PFSK-1 (cell line): ENCODE measurements around the gene RAET1L.

Experiments
- POLR2AphosphoS5 ChIP-seq: IDR thresholded peaks from 2 replicates; pipeline ENCODE4 v1.6.1; 2012; ENCODE audit warnings: low read depth, mild to moderate bottlenecking, control low read depth, low read length, moderate library complexity
- SIN3A ChIP-seq: IDR thresholded peaks from 2 replicates; pipeline ENCODE4 v1.6.1; 2012; ENCODE audit warnings: mild to moderate bottlenecking, low read length, moderate library complexity, borderline replicate concordance; ENCODE audit not compliant: insufficient read depth
- TAF1 ChIP-seq: IDR thresholded peaks from 2 replicates; pipeline ENCODE4 v1.6.1; 2012; ENCODE audit warnings: low read length, control low read depth, borderline replicate concordance; ENCODE audit not compliant: insufficient read depth
- TF ChIP-seq, protein P1 (sequence below), 2 experiments: IDR thresholded peaks; 2 replicates each; pipeline versions ENCODE4 v1.6.1 to v1.8.0; 2011 to 2012; ENCODE audit warnings: low read depth in 2 of 2, low read length in 2 of 2, control low read depth in 1 of 2, inconsistent platforms in 1 of 2, mild to moderate bottlenecking in 1 of 2, moderate library complexity in 1 of 2; ENCODE audit not compliant: insufficient read depth in 1 of 2

GRCh38 chr6:150029749-150030148 lies 4.4 kb upstream of the RAET1L start:
- TF ChIP-seq POLR2AphosphoS5 (no peak), TAF1 (no peak), SIN3A (no peak)
- TF ChIP-seq, protein P1, sequence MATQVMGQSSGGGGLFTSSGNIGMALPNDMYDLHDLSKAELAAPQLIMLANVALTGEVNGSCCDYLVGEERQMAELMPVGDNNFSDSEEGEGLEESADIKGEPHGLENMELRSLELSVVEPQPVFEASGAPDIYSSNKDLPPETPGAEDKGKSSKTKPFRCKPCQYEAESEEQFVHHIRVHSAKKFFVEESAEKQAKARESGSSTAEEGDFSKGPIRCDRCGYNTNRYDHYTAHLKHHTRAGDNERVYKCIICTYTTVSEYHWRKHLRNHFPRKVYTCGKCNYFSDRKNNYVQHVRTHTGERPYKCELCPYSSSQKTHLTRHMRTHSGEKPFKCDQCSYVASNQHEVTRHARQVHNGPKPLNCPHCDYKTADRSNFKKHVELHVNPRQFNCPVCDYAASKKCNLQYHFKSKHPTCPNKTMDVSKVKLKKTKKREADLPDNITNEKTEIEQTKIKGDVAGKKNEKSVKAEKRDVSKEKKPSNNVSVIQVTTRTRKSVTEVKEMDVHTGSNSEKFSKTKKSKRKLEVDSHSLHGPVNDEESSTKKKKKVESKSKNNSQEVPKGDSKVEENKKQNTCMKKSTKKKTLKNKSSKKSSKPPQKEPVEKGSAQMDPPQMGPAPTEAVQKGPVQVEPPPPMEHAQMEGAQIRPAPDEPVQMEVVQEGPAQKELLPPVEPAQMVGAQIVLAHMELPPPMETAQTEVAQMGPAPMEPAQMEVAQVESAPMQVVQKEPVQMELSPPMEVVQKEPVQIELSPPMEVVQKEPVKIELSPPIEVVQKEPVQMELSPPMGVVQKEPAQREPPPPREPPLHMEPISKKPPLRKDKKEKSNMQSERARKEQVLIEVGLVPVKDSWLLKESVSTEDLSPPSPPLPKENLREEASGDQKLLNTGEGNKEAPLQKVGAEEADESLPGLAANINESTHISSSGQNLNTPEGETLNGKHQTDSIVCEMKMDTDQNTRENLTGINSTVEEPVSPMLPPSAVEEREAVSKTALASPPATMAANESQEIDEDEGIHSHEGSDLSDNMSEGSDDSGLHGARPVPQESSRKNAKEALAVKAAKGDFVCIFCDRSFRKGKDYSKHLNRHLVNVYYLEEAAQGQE (IDR thresholded peaks at IDR 0.05; ENCODE audit: insufficient read depth in 1 of 2, low read depth in 2 of 2, low read length in 2 of 2) = no peak
